Mesothelial cell of epicardium (in vitro differentiated cells): ENCODE results near the gene TBC1D5. TPM values are rescaled to one million over a fixed set of nuclear protein-coding genes. Genes with fewer than 3 reads are reported as not detected.

Experiments used
- DNase-seq, 2 experiments: peaks; one replicate each; pipeline ENCODE4 v3.0.0; 2021; ENCODE audit warnings: low spot score in 2 of 2; ENCODE audit not compliant: unreplicated experiment in 2 of 2
- H3K27ac Mint-ChIP-seq: 2 replicates; pipeline ENCODE4 v1.8.0; 2021; ENCODE audit warnings: mixed read lengths
- H3K27me3 Mint-ChIP-seq: 2 replicates; pipeline ENCODE4 v1.8.0; 2021; ENCODE audit warnings: low read depth, mixed read lengths
- H3K36me3 Mint-ChIP-seq: 2 replicates; pipeline ENCODE4 v1.8.0; 2021; ENCODE audit warnings: mixed read lengths
- H3K4me1 Mint-ChIP-seq: 2 replicates; pipeline ENCODE4 v1.8.0; 2021; ENCODE audit warnings: mixed read lengths
- H3K4me3 Mint-ChIP-seq: 2 replicates; pipeline ENCODE4 v1.8.0; 2021; ENCODE audit warnings: mild to moderate bottlenecking, moderate library complexity, mixed read lengths
- H3K9me3 Mint-ChIP-seq: 2 replicates; pipeline ENCODE4 v1.8.0; 2021; ENCODE audit warnings: mixed read lengths
- total RNA-seq: library from RNA; stranded (reverse); gene quantifications from 3 replicates; pipeline ENCODE4 v1.2.1, GENCODE V29; 2021
- TF ChIP-seq, protein P1 (sequence below): fragments of 200-600 bp; sonication (generic); IDR thresholded peaks from one replicate; pipeline ENCODE4 v1.5.0; 2021; ENCODE audit warnings: antibody characterized with exemption; ENCODE audit not compliant: unreplicated experiment

The TBC1D5 gene
- total RNA-seq, 1 donor from 2014 or later, result 75.3 TPM

- no peak for DNase-seq
- no peaks in the 10 kb centered on the region for H3K9me3 Mint-ChIP-seq
- H3K36me3 Mint-ChIP-seq, result no peaks in the 10 kb centered on the region
- no peak overlapping the region for H3K4me3 Mint-ChIP-seq
- TF ChIP-seq, protein P1, sequence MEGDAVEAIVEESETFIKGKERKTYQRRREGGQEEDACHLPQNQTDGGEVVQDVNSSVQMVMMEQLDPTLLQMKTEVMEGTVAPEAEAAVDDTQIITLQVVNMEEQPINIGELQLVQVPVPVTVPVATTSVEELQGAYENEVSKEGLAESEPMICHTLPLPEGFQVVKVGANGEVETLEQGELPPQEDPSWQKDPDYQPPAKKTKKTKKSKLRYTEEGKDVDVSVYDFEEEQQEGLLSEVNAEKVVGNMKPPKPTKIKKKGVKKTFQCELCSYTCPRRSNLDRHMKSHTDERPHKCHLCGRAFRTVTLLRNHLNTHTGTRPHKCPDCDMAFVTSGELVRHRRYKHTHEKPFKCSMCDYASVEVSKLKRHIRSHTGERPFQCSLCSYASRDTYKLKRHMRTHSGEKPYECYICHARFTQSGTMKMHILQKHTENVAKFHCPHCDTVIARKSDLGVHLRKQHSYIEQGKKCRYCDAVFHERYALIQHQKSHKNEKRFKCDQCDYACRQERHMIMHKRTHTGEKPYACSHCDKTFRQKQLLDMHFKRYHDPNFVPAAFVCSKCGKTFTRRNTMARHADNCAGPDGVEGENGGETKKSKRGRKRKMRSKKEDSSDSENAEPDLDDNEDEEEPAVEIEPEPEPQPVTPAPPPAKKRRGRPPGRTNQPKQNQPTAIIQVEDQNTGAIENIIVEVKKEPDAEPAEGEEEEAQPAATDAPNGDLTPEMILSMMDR, result no peak
- no peak overlapping the region for H3K27ac Mint-ChIP-seq
- H3K4me1 Mint-ChIP-seq, result no peaks in the 10 kb centered on the region
- H3K27me3 Mint-ChIP-seq, result peaks cover 4% of the 10 kb centered on the region
These were observed 597.8 kb downstream of the TBC1D5 start for GRCh38 chr3:17144665-17144993.

- Mint-ChIP-seq H3K27me3 (peaks cover 6% of the 10 kb centered on the region), H3K4me1 (no peaks in the 10 kb centered on the region), H3K9me3 (no peaks in the 10 kb centered on the region), H3K27ac (no peak overlapping the region), H3K36me3 (no peaks in the 10 kb centered on the region), H3K4me3 (no peak overlapping the region)
- DNase-seq, result no peak
- TF ChIP-seq, protein P1, result no peak
These were observed 598.4 kb downstream of the TBC1D5 start for GRCh38 chr3:17143893-17144664.

- Mint-ChIP-seq H3K9me3 (no peaks in the 10 kb centered on the region), H3K36me3 (no peaks in the 10 kb centered on the region), H3K27me3 (peaks cover 10% of the 10 kb centered on the region), H3K4me1 (no peaks in the 10 kb centered on the region), H3K27ac (no peak overlapping the region), H3K4me3 (no peak overlapping the region)
- TF ChIP-seq, protein P1, result no peak
- no peak for DNase-seq
These were observed 599.9 kb downstream of the TBC1D5 start for GRCh38 chr3:17142516-17142915.

GRCh38 chr3:17141699-17142098 is 600.7 kb downstream of the TBC1D5 start:
- peaks cover 10% of the 10 kb centered on the region for H3K27me3 Mint-ChIP-seq
- no peaks in the 10 kb centered on the region for H3K9me3 Mint-ChIP-seq

DNA sequence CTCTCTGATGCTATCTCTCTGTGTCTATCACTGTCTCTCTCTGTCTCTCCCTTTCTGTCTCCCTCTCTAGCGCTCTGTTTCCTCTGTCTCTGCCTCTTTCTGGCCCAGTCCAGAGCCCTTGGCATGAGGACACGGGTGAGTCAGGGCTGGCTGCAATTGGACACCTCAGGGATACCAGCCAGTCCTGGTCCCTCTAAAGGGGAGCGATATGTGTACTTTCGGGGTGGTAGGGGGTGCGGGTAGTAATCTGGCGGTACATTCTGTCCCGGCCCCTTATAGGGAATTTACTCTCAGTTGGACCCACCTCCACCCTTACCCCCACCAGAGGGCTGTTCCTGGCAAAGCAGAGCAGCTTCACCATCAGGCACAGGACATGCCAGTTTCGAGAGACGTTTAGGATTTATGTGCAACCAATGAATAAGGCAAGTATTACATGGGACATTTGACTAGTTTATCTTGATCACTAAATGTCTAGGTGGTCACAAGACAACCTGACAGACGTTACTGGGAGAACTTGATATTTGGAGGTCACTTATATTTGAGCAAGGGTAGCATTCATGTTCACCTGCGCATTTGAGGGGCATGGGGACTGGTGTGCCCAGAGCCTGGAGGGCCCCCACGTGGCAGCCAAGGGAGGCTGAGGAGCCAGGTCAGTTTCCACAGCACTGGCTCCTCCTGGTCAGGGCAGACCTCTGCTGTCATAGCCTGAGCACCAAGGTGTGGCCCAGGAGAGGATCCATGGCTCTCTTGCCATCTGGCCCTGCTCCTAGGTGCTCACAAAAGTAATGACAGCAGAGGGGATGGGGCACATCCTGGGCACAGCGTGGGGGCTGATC is 601.5 kb downstream of the TBC1D5 start:
- Mint-ChIP-seq H3K27ac (no peak overlapping the region), H3K4me1 (peaks cover 2% of the 10 kb centered on the region), H3K36me3 (no peaks in the 10 kb centered on the region), H3K9me3 (no peaks in the 10 kb centered on the region), H3K27me3 (peaks cover 10% of the 10 kb centered on the region), H3K4me3 (no peak overlapping the region)
- no peak for DNase-seq
- TF ChIP-seq, protein P1, result no peak

More at GRCh38 chr3:17141699-17142098, 600.7 kb downstream of the TBC1D5 start:
- no peak overlapping the region for H3K27ac Mint-ChIP-seq
- TF ChIP-seq, protein P1, result no peak
- no peak overlapping the region for H3K4me3 Mint-ChIP-seq
- no peaks in the 10 kb centered on the region for H3K4me1 Mint-ChIP-seq
- no peaks in the 10 kb centered on the region for H3K36me3 Mint-ChIP-seq
- DNase-seq, result no peak
